HG03460 (cell line): ENCODE data around the gene ZNF785.

Experiments
- ATAC-seq: cut with Tn5 transposase; IDR thresholded peaks from one replicate; pipeline ENCODE4 v1.9.1; 2021; ENCODE audit not compliant: unreplicated experiment

ZNF785 gene

GRCh38 chr16:30566531-30566930 is 19.0 kb downstream of the ZNF785 start:
- no peak for ATAC-seq

DNA sequence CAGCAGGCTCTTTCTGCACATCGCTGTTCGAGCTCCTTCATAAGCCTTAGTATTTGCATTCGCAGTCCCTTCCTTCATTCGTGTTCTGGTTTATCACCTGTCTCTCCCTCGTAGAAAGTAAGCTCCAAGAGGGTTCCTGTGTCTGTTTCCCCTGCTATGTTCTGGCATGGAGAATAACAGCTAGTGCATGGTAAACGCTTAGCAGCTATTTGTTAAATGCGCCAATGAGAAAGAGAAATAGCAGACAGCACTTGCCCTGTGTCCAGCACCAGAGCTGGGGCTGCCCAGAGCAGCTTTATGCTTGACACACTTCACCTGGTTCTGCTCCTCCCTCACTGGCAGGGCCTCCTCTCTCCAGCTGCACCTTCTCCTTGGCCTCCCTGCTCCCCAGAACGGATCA is 19.5 kb downstream of the ZNF785 start:
- ATAC-seq, result no peak

DNA sequence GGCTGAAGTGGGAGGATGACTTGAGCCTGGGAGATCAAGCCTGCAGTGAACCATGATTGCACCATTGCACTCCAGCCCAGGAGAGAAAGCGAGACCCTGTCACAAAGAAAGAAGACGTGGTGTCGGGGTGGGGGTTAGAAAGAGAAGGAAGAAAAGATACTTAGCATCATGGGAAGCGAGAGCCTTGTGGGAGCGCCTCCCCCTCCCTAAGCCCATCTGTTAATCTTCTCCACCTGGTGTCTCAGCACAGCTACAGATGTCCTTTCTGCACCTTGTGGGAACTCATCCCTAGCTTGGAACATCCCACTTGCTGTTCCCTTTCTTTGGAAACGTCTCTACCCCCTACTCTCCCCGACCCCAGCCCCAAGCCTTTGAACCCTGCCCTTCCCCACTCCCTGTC is 20.0 kb downstream of the ZNF785 start:
- no peak for ATAC-seq

GRCh38 chr16:30562021-30562420 is 23.5 kb downstream of the ZNF785 start:
- ATAC-seq, result no peak

- no peak for ATAC-seq
Observed at GRCh38 chr16:30561089-30561816, 24.2 kb downstream of the ZNF785 start.

DNA sequence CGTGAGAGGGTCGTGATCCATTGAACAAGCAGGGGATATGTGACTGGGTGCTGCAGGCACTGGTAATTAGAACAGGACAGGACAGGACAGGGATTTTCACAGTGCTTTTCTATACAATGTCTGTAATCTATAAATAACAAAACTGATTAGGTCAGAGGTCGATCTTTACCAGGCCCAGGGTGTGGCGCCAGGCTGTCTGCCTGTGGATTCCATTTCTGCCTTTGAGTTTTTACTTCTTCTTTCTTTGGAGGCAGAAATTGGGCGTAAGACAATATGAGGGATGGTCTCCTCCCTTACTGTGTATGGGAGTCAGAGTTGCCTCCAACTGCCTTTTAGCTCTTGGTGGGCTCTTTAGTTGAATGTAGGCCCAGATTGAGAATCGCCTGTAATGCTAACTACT is 25.8 kb downstream of the ZNF785 start:
- no peak for ATAC-seq

DNA sequence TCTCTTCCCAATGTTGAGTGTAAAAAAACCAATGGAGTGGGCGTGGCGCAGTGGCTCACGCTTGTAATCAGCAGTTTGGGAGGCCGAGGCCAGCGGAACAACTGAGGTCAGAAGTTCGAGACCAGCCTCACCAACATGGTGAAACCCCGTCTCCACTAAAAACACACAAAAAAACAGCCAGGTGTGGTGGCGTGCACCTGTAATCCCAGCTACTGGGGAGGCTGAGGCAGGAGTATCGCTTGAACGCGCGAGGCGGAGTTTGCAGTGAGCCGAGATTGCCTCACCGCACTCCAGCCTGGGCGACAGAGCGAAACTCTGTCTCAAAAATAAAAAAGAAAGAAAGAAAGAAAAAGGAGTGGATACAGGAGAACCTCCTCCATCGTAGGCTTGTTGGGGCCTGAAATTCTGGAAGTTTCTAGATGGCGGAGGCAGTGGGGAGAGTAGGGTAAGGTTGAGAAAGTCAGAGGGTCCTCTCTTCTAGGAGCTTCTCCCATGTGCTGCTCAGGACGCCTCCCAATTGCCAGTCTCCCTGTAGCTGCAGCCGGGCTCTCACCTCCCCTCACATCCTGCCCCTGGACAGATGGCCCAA is 26.6 kb downstream of the ZNF785 start:
- no peak for ATAC-seq

GRCh38 chr16:30557957-30558788 is 27.3 kb downstream of the ZNF785 start, which contains the start of gene ZNF764:
Gene ZNF764, minus strand, starts transcription at chr16:30558374. Its CDS starts 192 bp downstream, at chr16:30558182.
- ATAC-seq, result peak; percentile 86

DNA sequence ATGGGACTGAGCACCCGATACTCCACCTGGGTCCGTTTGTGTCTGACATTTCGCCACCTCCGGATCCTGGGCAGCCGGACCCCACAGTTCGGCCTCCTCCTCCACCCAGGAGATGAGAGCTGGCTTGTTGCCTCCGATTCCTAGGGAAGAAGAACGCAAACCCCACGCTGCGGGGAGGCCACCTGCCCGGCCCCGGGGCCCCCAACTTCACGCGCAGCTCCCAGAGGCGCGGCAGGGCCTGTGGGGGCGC is 27.9 kb downstream of the ZNF785 start:
- ATAC-seq, result peak; percentile 18

DNA sequence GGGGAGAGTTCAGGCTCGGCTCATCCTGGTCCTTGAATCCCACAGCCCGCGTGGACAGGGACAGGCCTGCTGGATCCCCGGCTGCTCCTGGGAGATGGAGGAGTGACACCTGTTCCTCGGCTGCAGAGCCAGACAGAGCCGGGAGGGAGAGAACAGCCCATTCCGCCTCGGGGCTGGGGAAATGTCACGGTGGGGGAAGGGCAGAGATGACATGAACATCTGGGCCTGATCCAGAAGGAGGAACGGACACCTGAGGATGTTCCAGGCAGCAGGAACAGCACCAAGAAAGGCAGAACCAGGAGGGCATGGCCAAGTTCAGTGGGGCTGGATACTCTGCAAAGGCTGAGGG is 29.4 kb downstream of the ZNF785 start:
- no peak for ATAC-seq

DNA sequence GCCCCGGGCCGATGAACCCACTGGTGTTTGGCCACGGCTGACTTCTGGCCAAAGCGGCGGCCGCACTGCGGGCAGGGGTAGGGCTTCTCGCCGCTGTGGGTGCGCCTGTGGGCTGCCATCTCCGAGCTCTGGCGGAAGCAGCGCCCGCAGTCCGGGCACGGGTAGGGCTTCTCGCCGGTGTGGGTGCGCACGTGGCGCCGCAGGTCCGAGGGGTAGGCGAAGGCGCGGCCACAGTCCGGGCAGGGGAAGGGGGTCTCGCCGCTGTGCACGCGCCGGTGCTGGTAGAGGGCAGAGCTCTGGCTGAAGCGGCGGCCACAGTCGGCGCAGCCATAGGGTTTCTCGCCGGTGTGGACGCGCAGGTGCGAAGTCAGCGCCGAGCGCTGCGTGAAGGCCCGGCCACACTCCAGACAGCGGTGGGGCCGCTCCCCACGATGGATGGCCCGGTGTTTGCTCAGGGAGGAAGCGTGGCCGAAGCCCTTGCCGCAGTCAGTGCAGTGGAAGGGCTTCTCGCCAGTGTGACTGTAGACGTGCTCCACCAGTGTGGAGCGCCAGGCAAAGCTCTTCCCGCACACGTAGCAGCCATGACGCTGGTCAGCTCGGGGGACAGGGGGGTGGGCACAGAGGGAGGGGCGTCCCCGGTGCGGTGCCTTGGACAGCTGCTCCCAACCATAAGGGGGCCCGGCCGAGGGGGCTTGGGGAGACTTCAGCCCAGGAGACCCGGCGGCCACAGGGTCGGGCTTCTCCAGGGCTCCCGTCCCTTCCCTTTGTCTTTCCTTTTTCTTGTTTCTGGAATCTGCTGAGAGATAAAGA is 30.0 kb downstream of the ZNF785 start:
- ATAC-seq, result no peak

DNA sequence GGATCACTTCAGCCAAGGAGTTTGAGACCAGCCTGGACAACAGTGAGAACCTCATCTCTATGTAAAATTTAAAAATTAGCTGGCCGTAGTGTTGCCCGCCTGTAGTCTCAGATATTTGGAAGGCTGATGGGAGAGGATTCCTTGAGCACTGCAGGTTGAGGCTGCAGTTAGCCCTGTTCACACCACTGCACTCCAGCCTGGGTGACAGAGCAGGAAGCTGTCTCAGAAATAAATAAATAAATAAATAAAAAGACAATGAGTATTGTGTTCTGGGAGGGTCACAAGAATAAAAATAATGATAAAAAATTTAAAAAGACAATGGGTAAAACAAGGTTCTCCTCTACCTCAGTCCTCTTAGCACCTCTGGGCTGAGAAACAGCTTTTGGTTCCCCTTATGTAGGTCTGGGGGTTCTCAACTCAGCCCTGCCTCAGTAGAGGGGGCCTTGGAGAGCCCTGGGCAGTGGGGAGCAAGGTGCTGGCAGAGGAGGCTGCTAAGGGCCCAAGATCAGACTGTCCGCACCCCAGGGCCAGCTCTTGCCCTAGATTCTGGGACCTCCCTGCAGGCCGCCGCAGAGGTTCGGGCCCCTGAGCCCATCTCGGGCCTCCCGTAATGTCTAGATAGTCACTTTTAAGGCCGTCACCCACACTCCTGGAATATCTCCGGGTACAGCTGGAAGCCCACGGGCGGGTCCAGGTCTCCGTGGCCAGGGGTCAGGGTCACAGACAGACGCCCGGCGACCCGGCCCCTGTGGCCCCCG is 30.8 kb downstream of the ZNF785 start:
- ATAC-seq, result no peak

DNA sequence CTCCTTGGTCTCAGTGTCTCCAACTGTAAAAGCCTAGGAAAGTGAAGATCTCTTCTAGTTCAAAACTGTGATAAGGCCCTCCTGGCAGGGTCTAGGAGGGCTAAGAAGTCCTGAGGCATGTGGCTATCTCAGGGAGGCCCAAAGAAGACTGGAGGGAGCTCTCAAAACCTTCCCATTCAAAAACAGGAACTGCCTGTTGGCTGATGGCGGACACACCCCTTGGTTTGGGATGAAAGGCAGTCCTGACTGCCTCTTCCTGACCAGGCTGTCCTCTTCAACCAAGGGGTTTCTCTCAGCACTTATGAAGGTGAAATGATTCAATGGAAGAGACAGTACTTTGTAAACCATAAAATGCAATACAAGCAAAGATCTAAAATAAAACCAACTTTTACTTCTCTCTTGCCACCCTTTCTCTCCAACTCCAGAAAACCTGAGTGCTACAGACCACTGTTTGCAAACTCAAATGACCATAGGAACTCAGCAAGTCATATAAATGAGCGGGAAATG is 32.1 kb downstream of the ZNF785 start:
- no peak for ATAC-seq

- no peak for ATAC-seq
Observed at GRCh38 chr16:30552956-30553355, 32.5 kb downstream of the ZNF785 start.

DNA sequence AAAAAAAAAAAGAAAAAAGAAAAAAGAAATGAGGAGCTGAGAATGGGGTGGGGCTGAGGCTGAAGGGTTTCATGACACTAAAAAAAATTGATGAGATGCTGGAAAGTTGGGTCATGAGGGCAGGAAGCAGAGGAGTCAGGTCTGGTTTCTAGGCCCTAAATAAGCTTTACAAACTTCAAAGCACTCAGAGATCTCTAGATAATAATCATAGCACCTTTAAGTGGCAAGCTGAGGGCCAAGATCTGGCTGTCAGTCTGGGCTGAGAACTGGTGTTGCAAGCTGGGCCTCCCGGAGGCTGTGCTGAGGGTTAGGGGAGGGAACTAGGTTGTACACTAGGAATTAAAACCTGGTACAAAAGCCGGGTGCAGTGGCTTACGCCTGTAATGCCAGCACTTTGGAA is 33.7 kb downstream of the ZNF785 start:
- no peak for ATAC-seq

DNA sequence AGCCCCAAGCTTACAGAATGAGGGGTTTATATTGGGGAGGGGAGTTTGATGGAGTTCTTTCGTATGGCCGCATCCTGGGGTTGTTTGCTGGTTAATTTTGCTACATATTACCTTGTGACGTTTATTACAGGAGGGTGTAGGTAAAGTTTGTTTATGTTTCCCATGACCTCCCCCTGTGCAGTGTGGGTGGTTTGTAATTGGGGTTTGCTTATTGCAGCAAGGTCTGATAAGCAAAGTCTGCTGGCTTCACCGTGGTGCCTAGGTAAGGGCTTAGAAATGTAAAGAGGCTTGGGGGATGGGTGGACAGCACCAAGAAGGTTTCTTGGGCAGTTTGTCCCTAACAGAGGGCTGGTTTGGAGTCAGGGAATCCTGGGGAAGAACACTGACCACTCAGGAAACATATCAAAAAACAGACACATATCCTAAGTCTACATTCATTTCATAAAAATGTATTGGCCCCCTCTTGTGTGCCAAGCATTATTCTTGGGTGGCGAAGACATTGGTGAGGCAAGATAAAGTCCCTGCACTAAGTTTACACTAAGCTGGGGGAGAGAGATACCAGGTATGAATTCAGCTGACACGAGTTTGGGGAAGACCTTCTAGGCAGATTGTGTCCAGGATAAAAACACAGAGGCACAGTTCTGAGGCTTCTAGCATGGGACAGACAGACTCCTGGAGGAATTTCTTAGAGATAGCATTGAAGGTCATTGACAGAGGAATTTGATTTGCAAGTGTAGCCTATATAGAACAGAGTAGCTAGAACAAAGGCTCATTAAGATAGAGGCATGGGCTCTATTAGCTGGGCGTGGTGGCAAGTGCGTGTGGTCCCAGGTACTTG is 36.9 kb downstream of the ZNF785 start:
- ATAC-seq, result no peak

DNA sequence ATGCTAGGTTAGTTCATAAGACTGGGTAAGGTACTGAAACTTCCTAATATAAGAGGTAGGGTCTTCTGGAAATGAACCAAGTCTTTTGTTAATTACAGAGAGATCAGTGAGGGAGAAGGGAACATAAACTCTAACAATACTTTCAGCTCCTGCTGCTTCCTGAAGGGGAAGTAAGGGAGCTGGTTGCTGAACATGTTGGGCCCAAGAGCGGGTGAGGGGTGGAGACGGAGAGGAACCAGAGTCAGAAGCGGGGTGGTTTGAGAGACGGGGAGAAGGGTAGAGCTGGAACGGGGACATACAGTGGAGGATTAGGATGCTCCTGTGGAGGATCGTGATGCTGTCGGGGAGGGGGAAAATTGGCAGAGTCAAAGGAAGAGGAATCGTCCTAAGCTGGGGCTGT is 39.4 kb downstream of the ZNF785 start:
- no peak for ATAC-seq

DNA sequence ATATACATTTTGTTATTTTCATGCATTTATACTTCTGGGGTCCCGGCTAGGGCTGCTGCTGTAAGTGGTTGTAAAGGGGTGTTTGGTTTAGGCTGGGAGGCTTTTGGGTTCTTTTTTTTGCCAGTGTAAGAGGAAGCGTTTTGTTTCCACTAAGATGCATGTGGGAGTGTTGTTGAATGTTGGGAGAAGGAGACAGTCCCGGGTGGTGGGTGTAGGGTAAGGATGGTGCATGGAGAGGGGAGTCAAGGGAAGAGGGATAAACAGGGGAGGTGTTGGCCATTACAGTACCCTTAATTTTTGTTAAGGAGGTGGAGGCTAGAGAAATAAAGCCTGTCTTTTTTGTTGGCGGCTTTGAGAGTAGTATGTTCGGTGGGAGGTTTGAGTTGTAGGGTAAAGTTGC is 42.4 kb downstream of the ZNF785 start:
- no peak for ATAC-seq

- ATAC-seq, result no peak
Observed at GRCh38 chr16:30541502-30542329, 43.8 kb downstream of the ZNF785 start.
